Astrocyte (in vitro differentiated cells and primary cell): ENCODE data around the gene GDF2. TPM values are rescaled to one million over a fixed set of nuclear protein-coding genes. Genes with fewer than 3 reads are reported as not detected.

Experiments used
- DNase-seq: peaks from one replicate; pipeline ENCODE4 v3.0.0-alpha.2; 2010; ENCODE audit warnings: low read depth
- FAIRE-seq: peaks from 2 replicates; lab custom pipeline; 2011; peaks lifted over from hg19 to GRCh38; lab: Jason Lieb, UNC
- H2AFZ ChIP-seq: 2 replicates; pipeline ENCODE4 v1.6.0; 2012; ENCODE audit warnings: low read depth, low read length, inconsistent platforms
- H3K27ac ChIP-seq: 2 replicates; pipeline ENCODE4 v1.5.1; 2011; ENCODE audit warnings: low read depth, low read length, inconsistent platforms
- H3K27me3 ChIP-seq: 2 replicates; pipeline ENCODE4 v1.6.0; 2011; ENCODE audit warnings: low read length, inconsistent platforms; ENCODE audit not compliant: insufficient read depth
- H3K36me3 ChIP-seq: 2 replicates; pipeline ENCODE4 v1.5.1; 2011; ENCODE audit warnings: low read length, inconsistent platforms; ENCODE audit not compliant: insufficient read depth
- H3K4me1 ChIP-seq: 2 replicates; pipeline ENCODE4 v1.5.1; 2011; ENCODE audit warnings: low read length, inconsistent platforms; ENCODE audit not compliant: insufficient read depth
- H3K4me2 ChIP-seq: 2 replicates; pipeline ENCODE4 v1.6.0; 2012; ENCODE audit warnings: low read length, inconsistent platforms
- H3K4me3 ChIP-seq: 2 replicates; pipeline ENCODE4 v1.5.1; 2011; ENCODE audit warnings: low read depth, mild to moderate bottlenecking, low read length, inconsistent platforms; ENCODE audit not compliant: insufficient read depth
- H3K79me2 ChIP-seq: 2 replicates; pipeline ENCODE4 v1.6.0; 2012; ENCODE audit warnings: mild to moderate bottlenecking, low read length, inconsistent platforms; ENCODE audit not compliant: insufficient read depth
- H3K9ac ChIP-seq: 2 replicates; pipeline ENCODE4 v1.6.0; 2012; ENCODE audit warnings: mild to moderate bottlenecking, low read length, inconsistent platforms
- H3K9me3 ChIP-seq: 2 replicates; pipeline ENCODE4 v1.5.1; 2012; ENCODE audit warnings: low read depth, mild to moderate bottlenecking, low read length, inconsistent platforms; ENCODE audit not compliant: insufficient read depth
- H4K20me1 ChIP-seq: 2 replicates; pipeline ENCODE4 v1.6.0; 2012; ENCODE audit warnings: low read length, inconsistent platforms; ENCODE audit not compliant: insufficient read depth
- H3K27ac Mint-ChIP-seq: one replicate; pipeline ENCODE4 v1.8.0; 2021; ENCODE audit warnings: mild to moderate bottlenecking, mixed read lengths; ENCODE audit not compliant: unreplicated experiment
- H3K27me3 Mint-ChIP-seq: one replicate; pipeline ENCODE4 v1.8.0; 2021; ENCODE audit warnings: low read depth, mixed read lengths; ENCODE audit not compliant: unreplicated experiment
- H3K36me3 Mint-ChIP-seq: one replicate; pipeline ENCODE4 v1.8.0; 2021; ENCODE audit warnings: low read depth, mixed read lengths; ENCODE audit not compliant: unreplicated experiment
- H3K4me1 Mint-ChIP-seq: one replicate; pipeline ENCODE4 v1.8.0; 2021; ENCODE audit warnings: low read depth, mixed read lengths; ENCODE audit not compliant: unreplicated experiment
- H3K4me3 Mint-ChIP-seq: one replicate; pipeline ENCODE4 v1.8.0; 2021; ENCODE audit warnings: mild to moderate bottlenecking, moderate library complexity, mixed read lengths; ENCODE audit not compliant: unreplicated experiment
- H3K9me3 Mint-ChIP-seq: one replicate; pipeline ENCODE4 v1.8.0; 2021; ENCODE audit warnings: mild to moderate bottlenecking, mixed read lengths; ENCODE audit not compliant: unreplicated experiment
- CTCF ChIP-seq: IDR thresholded peaks from 2 replicates; pipeline ENCODE4 v1.5.1; 2011; ENCODE audit warnings: low read depth, mild to moderate bottlenecking, inconsistent platforms, low read length, moderate library complexity; ENCODE audit not compliant: insufficient read depth
- EZH2 ChIP-seq: IDR thresholded peaks from 2 replicates; pipeline ENCODE4 v1.6.1; 2012; ENCODE audit warnings: mild to moderate bottlenecking, low read length, inconsistent platforms; ENCODE audit not compliant: insufficient read depth
- total RNA-seq: library from RNA; stranded (reverse); gene quantifications from 2 replicates; pipeline ENCODE4 v1.2.1, GENCODE V29; 2021

Gene GDF2
- total RNA-seq, 1 donor from 2014 or later: not detected

GRCh38 chr10:47309408-47310089 lies 12.7 kb upstream of the GDF2 start:
- Histone ChIP-seq H3K9ac (no peak overlapping the region), H3K36me3 (no peaks in the 10 kb centered on the region), H4K20me1 (no peaks in the 10 kb centered on the region), H3K79me2 (no peaks in the 10 kb centered on the region), H3K9me3 (no peaks in the 10 kb centered on the region), H2AFZ (no peak overlapping the region), H3K4me1 (no peaks in the 10 kb centered on the region), H3K4me2 (no peak overlapping the region), H3K27me3 (peaks cover 12% of the 10 kb centered on the region), H3K27ac (no peak overlapping the region), H3K4me3 (no peak overlapping the region)
- Mint-ChIP-seq H3K27ac (no peak overlapping the region), H3K9me3 (no peaks in the 10 kb centered on the region), H3K27me3 (peaks cover 53% of the 10 kb centered on the region), H3K4me3 (no peak overlapping the region), H3K36me3 (no peaks in the 10 kb centered on the region), H3K4me1 (peaks cover 5% of the 10 kb centered on the region)
- TF ChIP-seq EZH2 (no peak), CTCF (peak; percentile 29)
- DNase-seq (no peak), FAIRE-seq (no peak)

GRCh38 chr10:47310090-47310505 lies 12.2 kb upstream of the GDF2 start:
- Histone ChIP-seq H3K27ac (no peak overlapping the region), H3K79me2 (no peaks in the 10 kb centered on the region), H3K4me3 (no peak overlapping the region), H3K27me3 (peaks cover 12% of the 10 kb centered on the region), H3K4me1 (no peaks in the 10 kb centered on the region), H4K20me1 (no peaks in the 10 kb centered on the region), H2AFZ (no peak overlapping the region), H3K36me3 (no peaks in the 10 kb centered on the region), H3K4me2 (no peak overlapping the region), H3K9ac (no peak overlapping the region), H3K9me3 (no peaks in the 10 kb centered on the region)
- DNase-seq (no peak), FAIRE-seq (no peak)
- Mint-ChIP-seq H3K9me3 (no peaks in the 10 kb centered on the region), H3K27ac (no peak overlapping the region), H3K4me3 (no peak overlapping the region), H3K27me3 (peaks cover 52% of the 10 kb centered on the region), H3K36me3 (no peaks in the 10 kb centered on the region), H3K4me1 (peaks cover 5% of the 10 kb centered on the region)
- TF ChIP-seq CTCF: no peak
- TF ChIP-seq EZH2: no peak
